Caco-2 (cell line): ENCODE data around the gene FOXS1. TPM values are rescaled to one million over a fixed set of nuclear protein-coding genes. Genes with fewer than 3 reads are reported as not detected.

Experiments used
- BruUV-seq: library from RNA; stranded (reverse); fragments of 400-500 nt; replicated peaks from 2 replicates; lab custom pipeline; 2021; lab: Mats Ljungman, UMichigan
- CTCF ChIA-PET: fragments of 300-600 bp; sonication (Branson Sonifier 250); formaldehyde crosslinking; loops from one replicate; lab custom pipeline; 2022; ENCODE audit warnings: antibody characterized with exemption; lab: Charles Lee
- POLR2A ChIA-PET: fragments of 300-600 bp; sonication (Branson Sonifier 250); formaldehyde crosslinking; loops from one replicate; lab custom pipeline; 2022; ENCODE audit warnings: antibody characterized with exemption; lab: Charles Lee
- DNase-seq, 2 experiments: peaks; one replicate each; pipeline versions ENCODE4 v3.0.0 to v3.0.0-alpha.2; 2020 to 2022
- H3K27me3 ChIP-seq: replicated peaks from 2 replicates; pipeline ENCODE4 v1.6.0; 2011; ENCODE audit warnings: low read length; ENCODE audit not compliant: control insufficient read depth, insufficient read depth
- H3K36me3 ChIP-seq: 2 replicates; pipeline ENCODE4 v1.5.1; 2011; ENCODE audit warnings: low read length; ENCODE audit not compliant: control insufficient read depth, insufficient read depth
- H3K4me1 ChIP-seq: fragments of 250-450 bp; sonication (Bioruptor Pico); 2 replicates; pipeline ENCODE4 v1.5.1; 2020; ENCODE audit warnings: mild to moderate bottlenecking
- H3K4me3 ChIP-seq: 2 replicates; pipeline ENCODE4 v1.5.1; 2011; ENCODE audit warnings: low read depth, mild to moderate bottlenecking, control low read depth, low read length
- H3K9me3 ChIP-seq: fragments of 250-450 bp; sonication (Bioruptor Pico); 2 replicates; pipeline ENCODE4 v1.5.1; 2020; ENCODE audit warnings: mild to moderate bottlenecking, moderate library complexity
- H3K27ac Mint-ChIP-seq: one replicate; pipeline ENCODE4 v1.8.0; 2022; ENCODE audit warnings: mixed read lengths; ENCODE audit not compliant: unreplicated experiment
- H3K27me3 Mint-ChIP-seq: one replicate; pipeline ENCODE4 v1.8.0; 2022; ENCODE audit warnings: mixed read lengths; ENCODE audit not compliant: insufficient read depth, unreplicated experiment
- H3K36me3 Mint-ChIP-seq: one replicate; pipeline ENCODE4 v1.8.0; 2022; ENCODE audit warnings: mild to moderate bottlenecking, mixed read lengths; ENCODE audit not compliant: insufficient read depth, unreplicated experiment
- H3K4me1 Mint-ChIP-seq: one replicate; pipeline ENCODE4 v1.8.0; 2022; ENCODE audit warnings: low read depth, mixed read lengths; ENCODE audit not compliant: unreplicated experiment
- H3K4me3 Mint-ChIP-seq: one replicate; pipeline ENCODE4 v1.8.0; 2022; ENCODE audit warnings: mild to moderate bottlenecking, moderate library complexity, mixed read lengths; ENCODE audit not compliant: unreplicated experiment
- H3K9me3 Mint-ChIP-seq: one replicate; pipeline ENCODE4 v1.8.0; 2022; ENCODE audit warnings: mixed read lengths; ENCODE audit not compliant: unreplicated experiment
- CTCF ChIP-seq, 2 experiments: fragments of 200-600 bp in 1 of 2; IDR thresholded peaks; 1 replicate in 1 of 2; 2 replicates in 1 of 2; pipeline versions ENCODE4 v1.5.1 to v1.8.0; 2011 to 2022; ENCODE audit warnings: antibody characterized with exemption in 1 of 2, control low read depth in 1 of 2, inconsistent platforms in 1 of 2, low read depth in 1 of 2, low read length in 1 of 2, mild to moderate bottlenecking in 1 of 2, moderate library complexity in 1 of 2; ENCODE audit not compliant: insufficient read depth in 1 of 2, severe bottlenecking in 1 of 2, unreplicated experiment in 1 of 2
- intact Hi-C: fragments of 100-400 bp; cut with micrococcal nuclease; formaldehyde crosslinking; loops from one replicate; pipeline ENCODE4 v1.10.0; 2022; ENCODE audit not compliant: unreplicated experiment
- total RNA-seq: library from RNA; stranded (reverse); gene quantifications from 2 replicates; pipeline ENCODE4 v1.2.3, GENCODE V29; 2022

FOXS1 gene
- total RNA-seq, 1 experiment from 2014 or later = not detected

- intact Hi-C loops = loop anchor here (1.0 kb wide), 2 partner anchors 8 to 10 kb away; no protein-coding TSS in a partner anchor
- POLR2A ChIA-PET = interaction anchor here (0.5 kb wide), 1 partner anchor 10 kb away, joined by 4 read pairs; no protein-coding TSS in a partner anchor
- Histone ChIP-seq H3K9me3 (no peaks in the 10 kb centered on the region), H3K4me1 (peaks cover 15% of the 10 kb centered on the region), H3K27me3 (no peaks in the 10 kb centered on the region), H3K4me3 (peak overlapping the region; percentile 56), H3K36me3 (no peaks in the 10 kb centered on the region)
- DNase-seq = peak; percentile 70 to 71
- peaks cover 24% of the 10 kb centered on the region for H3K27me3 Mint-ChIP-seq
- peak overlapping the region; percentile 53 for H3K27ac Mint-ChIP-seq
- H3K4me3 Mint-ChIP-seq = peak overlapping the region; percentile 96
- BruUV-seq = TSS peak; percentile 70
- H3K4me1 Mint-ChIP-seq = peaks cover 15% of the 10 kb centered on the region
- no peaks in the 10 kb centered on the region for H3K9me3 Mint-ChIP-seq
- no peak for TF ChIP-seq CTCF (IDR thresholded peaks at IDR 0.05; ENCODE audit: insufficient read depth in 1 of 2, low read depth in 1 of 2, low read length in 1 of 2, severe bottlenecking in 1 of 2, unreplicated experiment in 1 of 2)
- CTCF ChIA-PET = interaction anchor here (0.5 to 2.2 kb wide), 7 partner anchors 18 to 226 kb away, joined by 3 to 8 read pairs (median 3); partner anchors contain the start of gene PDRG1
- H3K36me3 Mint-ChIP-seq = no peaks in the 10 kb centered on the region
These were observed 25.6 kb upstream of the FOXS1 start for GRCh38 chr20:31870726-31871617.

- CTCF ChIA-PET = interaction anchor here (0.5 to 2.2 kb wide), 5 partner anchors 17 to 225 kb away, joined by 3 to 7 read pairs (median 5); partner anchors contain the start of gene PDRG1
- peaks cover 22% of the 10 kb centered on the region for H3K27me3 Mint-ChIP-seq
These were observed 24.7 kb upstream of the FOXS1 start, which contains the start of the genes DUSP15 and TTLL9 for GRCh38 chr20:31869942-31870725. DUSP15 (minus strand) TSS chr20:31870527; CDS start chr20:31870337, 190 bp downstream. TTLL9 (plus strand) TSS chr20:31870634; CDS start chr20:31871127, 493 bp downstream.

More at GRCh38 chr20:31869942-31870725, 24.7 kb upstream of the FOXS1 start, which contains the start of the genes DUSP15 and TTLL9:
- TF ChIP-seq CTCF (IDR thresholded peaks at IDR 0.05; ENCODE audit: insufficient read depth in 1 of 2, low read depth in 1 of 2, low read length in 1 of 2, severe bottlenecking in 1 of 2, unreplicated experiment in 1 of 2) = no peak
- BruUV-seq = no TSS peak
- Mint-ChIP-seq H3K9me3 (no peaks in the 10 kb centered on the region), H3K4me3 (peak within 1 kb of the TSS; percentile 96), H3K36me3 (no peaks in the 10 kb centered on the region), H3K27ac (peak within 1 kb of the TSS; percentile 64), H3K4me1 (peaks cover 15% of the 10 kb centered on the region)
- peak; percentile 70 to 83 for DNase-seq
- Histone ChIP-seq H3K27me3 (no peaks in the 10 kb centered on the region), H3K36me3 (no peaks in the 10 kb centered on the region), H3K4me1 (peaks cover 15% of the 10 kb centered on the region), H3K9me3 (no peaks in the 10 kb centered on the region), H3K4me3 (peak within 1 kb of the TSS; percentile 56)
- intact Hi-C loops = loop anchor here (1.0 kb wide), 2 partner anchors 9 kb away; no protein-coding TSS in a partner anchor
- POLR2A ChIA-PET = no interaction called here
